Activated CD8-positive, alpha-beta memory T cell treated with anti-CD3 and anti-CD28 coated beads, Interleukin-2, amount 10 ng/mL, durations not matched to agents 7 days and 5 days (primary cell): ENCODE results near the gene TMEM30B. TPM values are rescaled to one million over a fixed set of nuclear protein-coding genes. Genes with fewer than 3 reads are reported as not detected.

ENCODE experiments used
- ATAC-seq: fragments of 150-1000 bp; cut with Tn5 transposase; one replicate; pipeline ENCODE4 v1.10.0; 2021; ENCODE audit warnings: moderate library complexity
- CTCF ChIA-PET: fragments of 350-600 bp; sonication (Branson Sonifier 250); formaldehyde crosslinking; loops from one replicate; lab custom pipeline; 2021; ENCODE audit warnings: antibody characterized with exemption; lab: Charles Lee
- DNase-seq: peaks from one replicate; pipeline ENCODE4 v3.0.0-alpha.2; 2020
- H3K27ac Mint-ChIP-seq: one replicate; pipeline ENCODE4 v1.8.0; 2021; ENCODE audit warnings: mild to moderate bottlenecking, mixed read lengths
- H3K27me3 Mint-ChIP-seq: one replicate; pipeline ENCODE4 v1.8.0; 2021; ENCODE audit warnings: mixed read lengths
- H3K36me3 Mint-ChIP-seq: one replicate; pipeline ENCODE4 v1.8.0; 2021; ENCODE audit warnings: mild to moderate bottlenecking, mixed read lengths
- H3K4me1 Mint-ChIP-seq: one replicate; pipeline ENCODE4 v1.8.0; 2021; ENCODE audit warnings: mixed read lengths
- H3K4me3 Mint-ChIP-seq: one replicate; pipeline ENCODE4 v1.8.0; 2021; ENCODE audit warnings: mild to moderate bottlenecking, moderate library complexity, mixed read lengths
- H3K9me3 Mint-ChIP-seq: one replicate; pipeline ENCODE4 v1.8.0; 2022; ENCODE audit warnings: low read depth, mixed read lengths
- total RNA-seq, 2 experiments: library from RNA; stranded (reverse); gene quantifications; one replicate each; pipeline ENCODE4 v1.2.3, GENCODE V29; 2021

The TMEM30B gene
- total RNA-seq, 2 experiments from 2014 or later: 0.70 to 1.3 TPM

DNA sequence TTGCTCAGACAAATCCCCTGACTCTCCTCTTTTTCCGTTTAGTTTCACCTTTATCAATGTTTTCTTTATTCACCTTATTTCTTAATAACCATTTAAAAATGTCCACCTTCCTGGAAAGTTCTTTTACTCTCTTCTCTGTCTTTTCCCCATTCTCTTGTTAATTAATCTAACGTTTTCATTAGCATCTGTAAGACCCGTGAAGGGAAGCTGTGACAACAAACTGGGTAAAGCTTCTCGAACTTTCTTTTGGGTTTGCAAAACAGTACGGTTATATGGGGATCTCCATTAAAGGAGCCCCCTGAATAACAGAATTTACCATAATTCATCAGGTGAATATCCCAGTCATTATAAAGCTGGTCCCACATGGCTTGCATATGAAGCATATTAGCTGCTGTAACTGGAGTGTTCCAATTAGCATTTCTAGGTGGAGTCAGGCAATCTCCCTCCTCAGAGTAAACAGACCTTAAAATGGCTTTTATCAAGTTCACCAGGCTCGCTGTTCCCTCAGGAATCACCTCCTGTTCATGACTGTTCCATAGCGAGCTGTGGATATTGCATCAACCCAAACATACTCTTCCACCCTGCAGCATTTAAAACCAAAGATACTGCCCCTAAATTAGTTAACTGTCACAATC lies 42.4 kb downstream of the TMEM30B start:
- ATAC-seq: no peak

DNA sequence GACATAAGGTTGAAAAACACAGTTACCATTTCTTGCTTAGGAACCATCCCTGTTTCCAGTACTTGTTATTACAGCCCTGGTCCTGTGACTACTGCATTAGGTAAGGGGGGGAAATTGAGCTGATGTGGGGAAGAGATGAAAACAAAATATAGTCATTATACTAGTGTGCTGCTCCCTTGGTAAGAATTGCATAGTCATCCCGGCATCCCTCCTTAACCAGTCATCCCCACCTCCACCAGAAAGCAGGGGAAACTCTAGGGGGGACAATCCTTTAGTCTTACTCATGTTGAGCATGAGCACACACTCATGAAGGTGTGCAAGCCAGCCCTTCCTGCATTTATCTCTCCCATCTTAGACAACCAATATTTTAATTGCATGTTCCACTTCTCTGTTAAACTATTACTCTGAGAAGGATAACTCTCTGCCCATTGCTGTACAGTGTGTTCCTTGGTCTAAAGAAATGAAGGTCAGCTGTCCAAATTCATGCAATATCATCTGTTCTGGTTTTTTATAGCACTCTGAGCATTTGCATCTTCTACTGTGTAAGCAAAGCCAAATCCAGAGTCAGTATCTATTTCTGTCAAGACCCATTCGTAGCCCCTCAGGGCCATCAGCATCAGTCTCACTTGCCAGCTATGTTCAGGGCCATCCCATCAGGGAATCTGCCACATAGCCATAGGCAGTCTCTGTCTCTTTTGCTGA lies 46.8 kb downstream of the TMEM30B start:
- ATAC-seq: no peak
- Mint-ChIP-seq H3K4me3 (no peak overlapping the region), H3K4me1 (peaks cover 9% of the 10 kb centered on the region), H3K27ac (no peak overlapping the region), H3K9me3 (no peaks in the 10 kb centered on the region), H3K27me3 (peaks cover 21% of the 10 kb centered on the region), H3K36me3 (no peaks in the 10 kb centered on the region)
- CTCF ChIA-PET: no interaction called here
- no peak for DNase-seq

More for the DNA sequence above, 42.4 kb downstream of the TMEM30B start:
- H3K4me3 Mint-ChIP-seq: no peak overlapping the region
- H3K36me3 Mint-ChIP-seq: peaks cover 20% of the 10 kb centered on the region
- no peak overlapping the region for H3K27ac Mint-ChIP-seq
- CTCF ChIA-PET: interaction anchor here (0.6 to 2.0 kb wide), 3 partner anchors 12 to 614 kb away, joined by 3 to 7 read pairs (median 3); no protein-coding TSS in a partner anchor
- H3K4me1 Mint-ChIP-seq: peaks cover 6% of the 10 kb centered on the region
- peaks cover 3% of the 10 kb centered on the region for H3K27me3 Mint-ChIP-seq
- H3K9me3 Mint-ChIP-seq: peaks cover 20% of the 10 kb centered on the region
- no peak for DNase-seq

DNA sequence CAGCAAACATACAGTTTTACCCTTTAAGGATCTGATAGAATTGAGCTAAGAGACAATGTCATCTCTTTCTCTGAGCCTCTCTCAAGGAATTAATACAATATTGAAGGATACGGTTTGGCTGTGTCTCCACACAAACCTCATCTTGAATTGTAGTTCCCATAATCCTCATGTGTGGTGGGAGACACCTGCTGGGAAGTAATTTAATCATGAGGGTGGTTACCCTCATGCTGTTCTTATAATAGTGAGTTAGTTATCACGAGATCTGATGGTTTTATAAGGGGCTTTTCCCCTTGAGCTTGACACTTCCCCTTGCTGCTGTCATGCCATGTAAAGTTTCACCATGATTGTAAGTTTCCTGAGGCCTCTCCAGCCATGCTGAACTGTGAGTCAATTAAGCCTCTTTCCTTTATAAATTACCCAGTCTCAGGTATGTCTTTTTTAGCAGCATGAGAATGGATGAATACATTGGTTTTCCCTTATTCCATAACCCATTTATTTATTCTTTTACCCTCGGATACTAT lies 47.6 kb downstream of the TMEM30B start:
- Mint-ChIP-seq H3K27me3 (peaks cover 24% of the 10 kb centered on the region), H3K4me3 (no peak overlapping the region), H3K36me3 (no peaks in the 10 kb centered on the region), H3K9me3 (no peaks in the 10 kb centered on the region), H3K27ac (no peak overlapping the region), H3K4me1 (peaks cover 8% of the 10 kb centered on the region)
- no peak for ATAC-seq
- CTCF ChIA-PET: no interaction called here
- no peak for DNase-seq

DNA sequence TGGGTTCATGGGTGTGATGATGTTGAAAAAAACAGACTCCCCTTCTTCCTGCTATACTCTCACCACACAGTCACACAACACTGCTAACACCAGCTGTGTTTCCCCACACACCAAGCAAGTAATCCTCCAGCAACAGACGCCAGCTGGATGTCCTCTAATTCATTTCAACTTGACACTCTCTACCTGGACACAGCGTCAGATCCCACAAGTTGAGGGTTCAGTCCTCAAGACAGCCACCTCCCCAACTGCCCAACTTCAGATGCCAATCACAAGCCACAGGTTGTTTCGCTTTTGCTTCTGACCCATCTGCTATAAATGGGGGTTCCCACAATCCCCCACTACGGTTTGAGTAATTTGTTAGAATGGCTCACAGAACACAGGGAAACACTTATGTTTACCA lies 49.3 kb downstream of the TMEM30B start:
- CTCF ChIA-PET: no interaction called here
- DNase-seq (no peak), ATAC-seq (no peak)
- H3K36me3 Mint-ChIP-seq: no peaks in the 10 kb centered on the region
- peaks cover 8% of the 10 kb centered on the region for H3K4me1 Mint-ChIP-seq
- H3K4me3 Mint-ChIP-seq: no peak overlapping the region
- H3K9me3 Mint-ChIP-seq: no peaks in the 10 kb centered on the region
- H3K27ac Mint-ChIP-seq: no peak overlapping the region
- peaks cover 28% of the 10 kb centered on the region for H3K27me3 Mint-ChIP-seq

DNA sequence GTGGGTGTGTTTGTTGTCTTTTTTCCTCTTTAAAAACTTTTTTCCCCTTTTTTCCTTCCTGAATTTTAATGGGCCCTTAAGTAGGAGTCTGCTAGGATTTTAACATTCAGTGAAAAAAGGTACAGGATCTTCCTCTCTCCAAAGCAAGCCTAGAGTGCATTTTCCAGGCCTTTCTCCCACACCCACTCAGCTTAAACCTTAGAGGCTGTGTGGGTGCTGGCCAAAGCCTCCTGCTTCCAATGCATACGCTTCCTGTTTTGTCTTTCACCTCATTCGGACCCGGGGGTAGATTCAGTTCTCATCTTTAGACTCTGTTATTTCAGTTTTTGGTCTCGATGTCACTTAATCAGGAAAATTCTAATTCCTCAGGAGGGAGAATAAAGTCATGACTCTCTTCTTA lies 51.2 kb downstream of the TMEM30B start:
- Mint-ChIP-seq H3K27me3 (peaks cover 35% of the 10 kb centered on the region), H3K4me1 (peaks cover 13% of the 10 kb centered on the region), H3K36me3 (no peaks in the 10 kb centered on the region), H3K27ac (no peak overlapping the region), H3K4me3 (no peak overlapping the region), H3K9me3 (no peaks in the 10 kb centered on the region)
- CTCF ChIA-PET: no interaction called here
- ATAC-seq (no peak), DNase-seq (no peak)

DNA sequence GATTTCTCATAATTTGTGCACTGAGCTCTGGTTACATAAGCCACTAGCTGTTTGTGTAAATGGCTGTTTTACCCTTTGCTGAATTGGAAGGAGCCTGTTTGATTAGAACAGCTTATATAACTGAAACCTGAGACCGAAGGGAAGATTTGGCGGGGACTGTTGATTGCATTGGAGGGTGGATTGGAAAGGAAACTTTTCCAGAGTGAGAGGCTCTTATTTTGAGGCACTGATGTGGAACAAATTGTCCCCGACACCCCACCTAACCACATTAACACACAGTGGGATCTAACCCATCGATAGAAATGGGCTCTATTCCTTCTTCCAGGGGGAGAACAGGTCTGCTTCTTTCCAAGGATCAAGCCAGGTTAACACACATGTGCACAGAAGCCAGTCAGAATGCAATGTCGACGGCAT lies 51.7 kb downstream of the TMEM30B start:
- DNase-seq (no peak), ATAC-seq (no peak)
- H3K27me3 Mint-ChIP-seq: peaks cover 37% of the 10 kb centered on the region
- no peaks in the 10 kb centered on the region for H3K9me3 Mint-ChIP-seq
- no peaks in the 10 kb centered on the region for H3K36me3 Mint-ChIP-seq
- no peak overlapping the region for H3K27ac Mint-ChIP-seq
- no peak overlapping the region for H3K4me3 Mint-ChIP-seq
- CTCF ChIA-PET: no interaction called here
- peaks cover 13% of the 10 kb centered on the region for H3K4me1 Mint-ChIP-seq

DNA sequence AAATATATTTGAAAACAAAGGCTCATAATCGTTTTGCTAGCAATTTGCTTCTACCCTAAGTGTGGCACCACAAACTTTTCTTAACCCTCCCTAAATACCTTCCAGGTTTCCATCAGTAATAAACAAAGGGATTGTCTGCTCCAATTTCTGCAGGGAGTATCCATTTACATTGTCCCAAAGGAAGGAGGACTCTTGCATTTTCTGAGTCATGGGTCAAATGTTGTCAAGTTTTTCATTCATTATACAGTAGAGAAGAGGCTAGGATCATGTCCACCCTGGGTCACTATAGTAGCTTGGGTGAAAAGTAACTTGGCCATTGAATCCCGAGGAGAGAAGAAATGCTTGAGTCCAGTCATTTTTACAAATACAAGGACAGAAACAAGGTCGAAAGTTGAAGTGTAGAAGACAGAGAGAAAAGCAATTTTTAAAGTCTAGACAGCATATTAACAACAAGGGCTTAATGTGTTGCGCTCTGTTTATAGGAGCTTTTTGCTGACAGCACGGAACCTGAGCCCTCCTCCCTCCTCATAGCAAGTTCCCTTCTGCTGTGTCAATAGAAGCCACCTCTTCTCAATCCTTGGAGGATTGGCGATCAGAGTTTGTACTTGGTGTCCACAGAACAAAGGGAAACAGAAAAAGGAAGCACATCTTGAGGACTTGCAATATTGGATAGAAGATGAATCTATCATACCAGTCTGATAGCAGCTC lies 53.1 kb downstream of the TMEM30B start:
- Mint-ChIP-seq H3K27me3 (peaks cover 46% of the 10 kb centered on the region), H3K4me1 (peaks cover 11% of the 10 kb centered on the region), H3K9me3 (no peaks in the 10 kb centered on the region), H3K36me3 (no peaks in the 10 kb centered on the region), H3K27ac (no peak overlapping the region), H3K4me3 (no peak overlapping the region)
- no peak for ATAC-seq
- CTCF ChIA-PET: no interaction called here
- no peak for DNase-seq

Other genes starting within 250 kb of the TMEM30B start
- gene PRKCH, start 40.2 kb upstream of the TMEM30B start, total RNA-seq: 100 to 1,000 TPM; 304 to 312 TPM